ENCODE results near the gene HAPLN2. TPM values are rescaled to one million over a fixed set of nuclear protein-coding genes. Genes with fewer than 3 reads are reported as not detected.

HAPLN2 gene
- polyA plus RNA-seq, 1 donor (not counting 4 experiments of a cell fraction or from before 2014, with no cell fraction given), result not detected

DNA sequence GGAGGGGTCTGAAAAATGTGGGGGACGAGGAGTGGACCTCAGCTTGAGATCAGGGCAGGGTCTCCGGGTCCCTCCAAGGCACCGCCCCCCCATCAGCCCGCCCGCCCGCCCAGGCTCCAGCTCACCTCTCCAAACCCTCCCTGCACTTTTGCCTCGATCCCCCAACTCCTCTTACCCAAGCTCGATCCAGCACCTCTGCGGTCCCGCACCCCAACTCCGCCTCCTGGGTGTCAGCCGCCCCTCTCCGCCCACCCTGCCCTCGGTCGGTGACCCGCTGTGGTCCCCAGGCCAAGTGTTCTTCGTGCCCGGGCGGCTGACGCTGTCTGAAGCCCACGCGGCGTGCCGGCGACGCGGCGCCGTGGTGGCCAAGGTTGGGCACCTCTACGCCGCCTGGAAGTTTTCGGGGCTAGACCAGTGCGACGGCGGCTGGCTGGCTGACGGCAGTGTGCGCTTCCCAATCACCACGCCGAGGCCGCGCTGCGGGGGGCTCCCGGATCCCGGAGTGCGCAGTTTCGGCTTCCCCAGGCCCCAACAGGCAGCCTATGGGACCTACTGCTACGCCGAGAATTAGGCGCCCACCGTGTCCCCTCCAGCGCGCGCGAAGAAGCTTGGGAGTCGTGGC, 5.7 kb downstream of the HAPLN2 start:
- dilution Hi-C loops (cut with MboI; ENCODE audit: extremely low pct_ligation_motif_present, low sequenced_read_pairs), result no loop called here
- no peaks in the 10 kb centered on the region for H3K4me1 ChIP-seq (ENCODE audit: control insufficient read depth, extremely low read depth, insufficient read depth, low read length)
- no peaks in the 10 kb centered on the region for H3K79me2 ChIP-seq (ENCODE audit: control insufficient read depth, insufficient read depth, low read length)
- no peak for FAIRE-seq
- H3K27me3 ChIP-seq (ENCODE audit: control insufficient read depth, extremely low read depth, insufficient read depth, low read length), result peaks cover 36% of the 10 kb centered on the region
- TF ChIP-seq, protein P1, sequence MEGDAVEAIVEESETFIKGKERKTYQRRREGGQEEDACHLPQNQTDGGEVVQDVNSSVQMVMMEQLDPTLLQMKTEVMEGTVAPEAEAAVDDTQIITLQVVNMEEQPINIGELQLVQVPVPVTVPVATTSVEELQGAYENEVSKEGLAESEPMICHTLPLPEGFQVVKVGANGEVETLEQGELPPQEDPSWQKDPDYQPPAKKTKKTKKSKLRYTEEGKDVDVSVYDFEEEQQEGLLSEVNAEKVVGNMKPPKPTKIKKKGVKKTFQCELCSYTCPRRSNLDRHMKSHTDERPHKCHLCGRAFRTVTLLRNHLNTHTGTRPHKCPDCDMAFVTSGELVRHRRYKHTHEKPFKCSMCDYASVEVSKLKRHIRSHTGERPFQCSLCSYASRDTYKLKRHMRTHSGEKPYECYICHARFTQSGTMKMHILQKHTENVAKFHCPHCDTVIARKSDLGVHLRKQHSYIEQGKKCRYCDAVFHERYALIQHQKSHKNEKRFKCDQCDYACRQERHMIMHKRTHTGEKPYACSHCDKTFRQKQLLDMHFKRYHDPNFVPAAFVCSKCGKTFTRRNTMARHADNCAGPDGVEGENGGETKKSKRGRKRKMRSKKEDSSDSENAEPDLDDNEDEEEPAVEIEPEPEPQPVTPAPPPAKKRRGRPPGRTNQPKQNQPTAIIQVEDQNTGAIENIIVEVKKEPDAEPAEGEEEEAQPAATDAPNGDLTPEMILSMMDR (optimal IDR thresholded peaks at IDR 0.05 in 1 of 3, IDR thresholded peaks at IDR 0.05 in 1 of 3, conservative IDR thresholded peaks at IDR 0.05 in 1 of 3; ENCODE audit: extremely low read depth in 1 of 3, insufficient read depth in 2 of 3, low read length in 3 of 3), result no peak
- TF ChIP-seq EZH2 (IDR thresholded peaks at IDR 0.05; ENCODE audit: low read length), result peak; percentile 46
- H3K4me3 ChIP-seq (ENCODE audit: control insufficient read depth in 2 of 3, extremely low read depth in 1 of 3, insufficient read depth in 2 of 3, low read depth in 1 of 3, low read length in 3 of 3), result no peak overlapping the region
- H3K9me3 ChIP-seq (ENCODE audit: control insufficient read depth, low read depth, low read length), result no peaks in the 10 kb centered on the region
- H3K4me2 ChIP-seq (ENCODE audit: control insufficient read depth, extremely low read depth, insufficient read depth, low read depth, low read length), result peak overlapping the region; percentile 66
- no peaks in the 10 kb centered on the region for H4K20me1 ChIP-seq (ENCODE audit: control insufficient read depth, extremely low read depth, insufficient read depth, low read length)
- H2AFZ ChIP-seq (ENCODE audit: control insufficient read depth, low read length), result no peak overlapping the region
- H3K9me1 ChIP-seq (ENCODE audit: control insufficient read depth, extremely low read depth, insufficient read depth, low read length), result no peaks in the 10 kb centered on the region
- no peak for DNase-seq (ENCODE audit: low read depth, low spot score)
- H3K27ac ChIP-seq (ENCODE audit: control insufficient read depth, insufficient read depth, low read length), result no peak overlapping the region
- no peaks in the 10 kb centered on the region for H3K36me3 ChIP-seq (ENCODE audit: control insufficient read depth in 2 of 2, extremely low read depth in 1 of 2, insufficient read depth in 2 of 2, low read length in 2 of 2)
- H3K9ac ChIP-seq (ENCODE audit: control insufficient read depth, extremely low read depth, insufficient read depth, low read length), result no peak overlapping the region

DNA sequence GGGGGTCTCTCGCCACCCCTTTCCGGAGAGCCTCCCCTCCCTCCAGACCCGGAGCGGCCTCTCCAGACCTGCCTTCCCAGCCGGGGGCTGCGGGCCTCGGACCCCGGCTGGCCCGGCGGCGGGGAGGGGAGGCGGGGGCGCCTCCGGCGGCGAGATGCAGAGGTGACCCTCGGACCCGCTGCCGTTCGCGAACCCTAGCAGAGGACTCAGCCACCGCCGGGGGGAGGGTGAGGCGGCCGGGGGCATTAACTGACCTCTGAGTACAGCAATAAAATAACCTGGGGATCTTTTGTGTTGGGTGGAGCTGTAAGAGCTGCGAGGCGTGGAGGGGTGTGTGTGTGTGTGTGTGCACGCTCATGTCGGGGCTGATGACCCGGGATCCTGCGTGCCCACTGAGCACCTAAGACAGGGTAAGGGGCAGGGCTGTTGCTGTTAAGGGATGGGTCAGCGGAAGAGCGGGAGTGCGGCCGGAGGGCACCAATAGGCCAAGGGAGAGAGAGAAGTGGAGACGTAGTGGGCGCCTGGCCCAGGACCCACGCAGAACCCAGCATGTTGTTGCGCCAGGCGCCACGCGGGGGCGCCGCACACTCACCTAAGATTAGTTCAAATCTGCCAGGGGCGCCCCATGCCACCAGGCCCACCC, 6.3 kb downstream of the HAPLN2 start:
- Histone ChIP-seq H4K20me1 (ENCODE audit: control insufficient read depth, extremely low read depth, insufficient read depth, low read length) (no peaks in the 10 kb centered on the region), H3K27ac (ENCODE audit: control insufficient read depth, insufficient read depth, low read length) (no peak overlapping the region), H3K79me2 (ENCODE audit: control insufficient read depth, insufficient read depth, low read length) (no peaks in the 10 kb centered on the region), H3K9ac (ENCODE audit: control insufficient read depth, extremely low read depth, insufficient read depth, low read length) (no peak overlapping the region), H3K9me1 (ENCODE audit: control insufficient read depth, extremely low read depth, insufficient read depth, low read length) (no peaks in the 10 kb centered on the region), H3K9me3 (ENCODE audit: control insufficient read depth, low read depth, low read length) (no peaks in the 10 kb centered on the region), H2AFZ (ENCODE audit: control insufficient read depth, low read length) (no peak overlapping the region), H3K27me3 (ENCODE audit: control insufficient read depth, extremely low read depth, insufficient read depth, low read length) (peaks cover 34% of the 10 kb centered on the region), H3K4me1 (ENCODE audit: control insufficient read depth, extremely low read depth, insufficient read depth, low read length) (no peaks in the 10 kb centered on the region), H3K4me2 (ENCODE audit: control insufficient read depth, extremely low read depth, insufficient read depth, low read depth, low read length) (peak overlapping the region; percentile 41), H3K36me3 (ENCODE audit: control insufficient read depth in 2 of 2, extremely low read depth in 1 of 2, insufficient read depth in 2 of 2, low read length in 2 of 2) (no peaks in the 10 kb centered on the region), H3K4me3 (ENCODE audit: control insufficient read depth in 2 of 3, extremely low read depth in 1 of 3, insufficient read depth in 2 of 3, low read depth in 1 of 3, low read length in 3 of 3) (peak overlapping the region in 1 of 3 experiments; percentile 20)
- dilution Hi-C loops (cut with MboI; ENCODE audit: extremely low pct_ligation_motif_present, low sequenced_read_pairs), result no loop called here
- TF ChIP-seq EZH2 (IDR thresholded peaks at IDR 0.05; ENCODE audit: low read length), result peak; percentile 90
- TF ChIP-seq, protein P1 (optimal IDR thresholded peaks at IDR 0.05 in 1 of 3, IDR thresholded peaks at IDR 0.05 in 1 of 3, conservative IDR thresholded peaks at IDR 0.05 in 1 of 3; ENCODE audit: extremely low read depth in 1 of 3, insufficient read depth in 2 of 3, low read length in 3 of 3), result peak; percentile 72 to 93 (median 85)
- FAIRE-seq (no peak), DNase-seq (ENCODE audit: low read depth, low spot score) (no peak)

Data from keratinocyte (primary cell).